ENCODE results near the gene ZNF688.

DNA sequence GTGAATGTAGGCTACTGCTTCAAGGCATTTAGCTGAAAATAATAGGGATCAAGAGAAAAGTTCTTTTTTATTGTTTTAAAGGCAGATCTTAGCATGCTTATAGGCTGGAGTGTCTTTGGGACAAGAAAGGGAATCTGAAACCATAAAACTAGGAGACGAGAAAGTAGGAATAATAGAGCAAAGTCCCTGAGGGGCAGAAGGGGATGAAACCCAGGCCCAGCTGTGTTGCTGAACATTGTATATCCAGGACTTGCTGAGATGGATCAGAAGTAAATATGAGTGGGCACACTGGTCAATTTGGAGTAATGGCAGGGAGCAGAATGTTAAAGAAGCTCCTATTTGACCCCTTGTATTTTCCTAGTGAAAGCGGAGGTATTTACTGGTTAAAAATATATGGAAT lies 29.4 kb upstream of the ZNF688 start:
- TF ChIP-seq CTCF (IDR thresholded peaks at IDR 0.05; ENCODE audit: insufficient read depth, low read depth, low read length) (no peak), EZH2 (IDR thresholded peaks at IDR 0.05; ENCODE audit: insufficient read depth, low read length) (no peak)

Data from astrocyte (in vitro differentiated cells and primary cell).